ENCODE results near the gene BIRC2. TPM values are rescaled to one million over a fixed set of nuclear protein-coding genes. Genes with fewer than 3 reads are reported as not detected.
A peak's percentile ranks its signal among the peaks of the same experiment; 100 is the strongest.
"Not testable (repeated sequence)": the region's sequence is repeated elsewhere in the genome, so short reads cannot be mapped to it uniquely, and the experiment has no call there.

Gene BIRC2
- total RNA-seq (2022) (52.7 and 53.5 TPM in 2 replicates), Bru-seq, nascent RNA (percentile 96 among the genes with signal in this experiment), BruChase-seq, experiment 1, labeled RNA remaining after a 2-hour chase (percentile 97 among the genes with signal in this experiment), BruChase-seq, experiment 2, labeled RNA remaining after a 6-hour chase (percentile 93 among the genes with signal in this experiment)
- long read RNA-seq, full-length matches to known transcripts, result 91 of 129 reads
- long read RNA-seq, partial matches to known transcripts, result 17 of 129 reads
- long read RNA-seq, other reads (novel, unspliced or antisense), result 21 of 129 reads

- DNase-seq, result peak; percentile 96 to 100
- Histone ChIP-seq H3K36me3 (ENCODE audit: control insufficient read depth, insufficient read depth, low read length) (peaks cover 2% of the 10 kb centered on the region; the same call in 1 of the 2 replicates), H3K9me3 (no peaks in the 10 kb centered on the region), H3K27me3 (replicated peaks; ENCODE audit: control insufficient read depth, insufficient read depth, low read length) (no peaks in the 10 kb centered on the region), H3K4me1 (peaks cover 17% of the 10 kb centered on the region), H3K4me3 (ENCODE audit: low read depth, low read length) (peak within 1 kb of the TSS; percentile 52)
- Mint-ChIP-seq H3K27ac (ENCODE audit: unreplicated experiment) (peak within 1 kb of the TSS; percentile 68), H3K4me3 (ENCODE audit: unreplicated experiment) (peak within 1 kb of the TSS; percentile 93), H3K9me3 (ENCODE audit: unreplicated experiment) (no peaks in the 10 kb centered on the region), H3K27me3 (ENCODE audit: insufficient read depth, unreplicated experiment) (no peaks in the 10 kb centered on the region), H3K36me3 (ENCODE audit: insufficient read depth, unreplicated experiment) (peaks cover 38% of the 10 kb centered on the region), H3K4me1 (ENCODE audit: low read depth, unreplicated experiment) (peaks cover 8% of the 10 kb centered on the region)
- POLR2A ChIA-PET, result interaction anchor here (0.6 to 0.7 kb wide), 6 partner anchors 9 to 432 kb away, joined by 3 to 9 read pairs (median 6); no protein-coding TSS in a partner anchor
- no TSS peak for BruUV-seq (replicated peaks)
- intact Hi-C loops (cut with micrococcal nuclease; ENCODE audit: unreplicated experiment), result loop anchor here (1.0 to 5.0 kb wide), 7 partner anchors 30 to 435 kb away; partner anchors contain the start of genes BIRC3, TMEM123 and YAP1
- CTCF ChIA-PET, result interaction anchor here (0.5 to 1.3 kb wide), 6 partner anchors 43 to 320 kb away, joined by 3 to 7 read pairs (median 4); no protein-coding TSS in a partner anchor
- TF ChIP-seq, protein P1, sequence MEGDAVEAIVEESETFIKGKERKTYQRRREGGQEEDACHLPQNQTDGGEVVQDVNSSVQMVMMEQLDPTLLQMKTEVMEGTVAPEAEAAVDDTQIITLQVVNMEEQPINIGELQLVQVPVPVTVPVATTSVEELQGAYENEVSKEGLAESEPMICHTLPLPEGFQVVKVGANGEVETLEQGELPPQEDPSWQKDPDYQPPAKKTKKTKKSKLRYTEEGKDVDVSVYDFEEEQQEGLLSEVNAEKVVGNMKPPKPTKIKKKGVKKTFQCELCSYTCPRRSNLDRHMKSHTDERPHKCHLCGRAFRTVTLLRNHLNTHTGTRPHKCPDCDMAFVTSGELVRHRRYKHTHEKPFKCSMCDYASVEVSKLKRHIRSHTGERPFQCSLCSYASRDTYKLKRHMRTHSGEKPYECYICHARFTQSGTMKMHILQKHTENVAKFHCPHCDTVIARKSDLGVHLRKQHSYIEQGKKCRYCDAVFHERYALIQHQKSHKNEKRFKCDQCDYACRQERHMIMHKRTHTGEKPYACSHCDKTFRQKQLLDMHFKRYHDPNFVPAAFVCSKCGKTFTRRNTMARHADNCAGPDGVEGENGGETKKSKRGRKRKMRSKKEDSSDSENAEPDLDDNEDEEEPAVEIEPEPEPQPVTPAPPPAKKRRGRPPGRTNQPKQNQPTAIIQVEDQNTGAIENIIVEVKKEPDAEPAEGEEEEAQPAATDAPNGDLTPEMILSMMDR (IDR thresholded peaks at IDR 0.05; ENCODE audit: insufficient read depth in 1 of 2, low read depth in 1 of 2, low read length in 1 of 2, severe bottlenecking in 1 of 2, unreplicated experiment in 1 of 2), result peak; percentile 71 to 97
These were observed at the start of gene BIRC2 for GRCh38 chr11:102346748-102347461. BIRC2 (plus strand) TSS chr11:102347214; CDS start chr11:102349855, 2,641 bp downstream.

- H3K4me1 ChIP-seq; CTCF ChIA-PET; intact Hi-C loops (cut with micrococcal nuclease; ENCODE audit: unreplicated experiment); H3K4me3 Mint-ChIP-seq (ENCODE audit: unreplicated experiment); H3K4me3 ChIP-seq (ENCODE audit: low read depth, low read length); H3K36me3 Mint-ChIP-seq (ENCODE audit: insufficient read depth, unreplicated experiment); POLR2A ChIA-PET; H3K27me3 Mint-ChIP-seq (ENCODE audit: insufficient read depth, unreplicated experiment); H3K36me3 ChIP-seq (ENCODE audit: control insufficient read depth, insufficient read depth, low read length); H3K4me1 Mint-ChIP-seq (ENCODE audit: low read depth, unreplicated experiment); DNase-seq; BruUV-seq (replicated peaks); H3K27me3 ChIP-seq (replicated peaks; ENCODE audit: control insufficient read depth, insufficient read depth, low read length); H3K27ac Mint-ChIP-seq (ENCODE audit: unreplicated experiment): not testable (repeated sequence)
- peaks cover 38% of the 10 kb centered on the region for H3K9me3 Mint-ChIP-seq (ENCODE audit: unreplicated experiment)
- peaks cover 14% of the 10 kb centered on the region for H3K9me3 ChIP-seq
These were observed 46.2 kb upstream of the BIRC2 start for GRCh38 chr11:102300837-102301236.

- H3K4me1 ChIP-seq, result peaks cover 23% of the 10 kb centered on the region
- no TSS peak for BruUV-seq (replicated peaks)
- no peak overlapping the region for H3K4me3 ChIP-seq (ENCODE audit: low read depth, low read length)
- Mint-ChIP-seq H3K9me3 (ENCODE audit: unreplicated experiment) (peaks cover 38% of the 10 kb centered on the region), H3K27ac (ENCODE audit: unreplicated experiment) (no peak overlapping the region), H3K36me3 (ENCODE audit: insufficient read depth, unreplicated experiment) (no peaks in the 10 kb centered on the region), H3K27me3 (ENCODE audit: insufficient read depth, unreplicated experiment) (no peaks in the 10 kb centered on the region), H3K4me1 (ENCODE audit: low read depth, unreplicated experiment) (peaks cover 14% of the 10 kb centered on the region), H3K4me3 (ENCODE audit: unreplicated experiment) (no peak overlapping the region)
- CTCF ChIA-PET, result no interaction called here
- POLR2A ChIA-PET, result no interaction called here
- no peaks in the 10 kb centered on the region for H3K36me3 ChIP-seq (ENCODE audit: control insufficient read depth, insufficient read depth, low read length)
- DNase-seq, result no peak
- no peaks in the 10 kb centered on the region for H3K27me3 ChIP-seq (replicated peaks; ENCODE audit: control insufficient read depth, insufficient read depth, low read length)
- TF ChIP-seq, protein P1 (IDR thresholded peaks at IDR 0.05; ENCODE audit: insufficient read depth in 1 of 2, low read depth in 1 of 2, low read length in 1 of 2, severe bottlenecking in 1 of 2, unreplicated experiment in 1 of 2), result no peak
- intact Hi-C loops (cut with micrococcal nuclease; ENCODE audit: unreplicated experiment), result no loop called here
- H3K9me3 ChIP-seq, result peaks cover 14% of the 10 kb centered on the region
These were observed 44.8 kb upstream of the BIRC2 start for GRCh38 chr11:102302241-102302640.

Measured in Caco-2 (cell line).